ENCODE measurements around the gene DMBX1.

DNA sequence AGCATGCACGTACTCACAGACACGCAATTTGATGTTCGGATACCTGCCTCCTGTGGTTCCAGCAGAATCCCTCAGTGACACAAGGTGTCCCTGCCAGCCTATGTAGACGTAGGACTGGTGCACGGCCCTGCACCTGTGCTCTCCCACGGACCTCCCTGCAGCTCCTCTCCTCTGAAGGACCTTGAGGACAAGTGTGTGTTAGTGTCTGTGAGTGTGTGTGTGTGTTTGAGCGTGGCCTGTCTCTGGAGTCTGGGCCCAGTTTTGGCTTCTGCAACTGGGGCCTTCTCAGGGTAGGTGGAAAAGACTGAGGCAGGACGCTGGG is 22.5 kb upstream of the DMBX1 start:
- TF ChIP-seq, protein P1, sequence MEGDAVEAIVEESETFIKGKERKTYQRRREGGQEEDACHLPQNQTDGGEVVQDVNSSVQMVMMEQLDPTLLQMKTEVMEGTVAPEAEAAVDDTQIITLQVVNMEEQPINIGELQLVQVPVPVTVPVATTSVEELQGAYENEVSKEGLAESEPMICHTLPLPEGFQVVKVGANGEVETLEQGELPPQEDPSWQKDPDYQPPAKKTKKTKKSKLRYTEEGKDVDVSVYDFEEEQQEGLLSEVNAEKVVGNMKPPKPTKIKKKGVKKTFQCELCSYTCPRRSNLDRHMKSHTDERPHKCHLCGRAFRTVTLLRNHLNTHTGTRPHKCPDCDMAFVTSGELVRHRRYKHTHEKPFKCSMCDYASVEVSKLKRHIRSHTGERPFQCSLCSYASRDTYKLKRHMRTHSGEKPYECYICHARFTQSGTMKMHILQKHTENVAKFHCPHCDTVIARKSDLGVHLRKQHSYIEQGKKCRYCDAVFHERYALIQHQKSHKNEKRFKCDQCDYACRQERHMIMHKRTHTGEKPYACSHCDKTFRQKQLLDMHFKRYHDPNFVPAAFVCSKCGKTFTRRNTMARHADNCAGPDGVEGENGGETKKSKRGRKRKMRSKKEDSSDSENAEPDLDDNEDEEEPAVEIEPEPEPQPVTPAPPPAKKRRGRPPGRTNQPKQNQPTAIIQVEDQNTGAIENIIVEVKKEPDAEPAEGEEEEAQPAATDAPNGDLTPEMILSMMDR (IDR thresholded peaks at IDR 0.05; ENCODE audit: low read depth, low read length, poor library complexity, severe bottlenecking): no peak
- TF ChIP-seq EZH2phosphoT487 (IDR thresholded peaks at IDR 0.05; ENCODE audit: borderline replicate concordance, low read length): no peak
